Hepatocyte (in vitro differentiated cells): Measurements from ENCODE around the gene SESN1.

Source experiments
- EZH2 ChIP-seq: fragments of 200-600 bp; sonication (generic); IDR thresholded peaks from 2 replicates; pipeline ENCODE4 v1.6.1; 2016; ENCODE audit warnings: antibody characterized with exemption, mild to moderate bottlenecking, borderline replicate concordance
- TF ChIP-seq, protein P1 (sequence below): fragments of 200-600 bp; sonication (generic); IDR thresholded peaks from 2 replicates; pipeline ENCODE4 v1.5.1; 2016; ENCODE audit warnings: antibody characterized with exemption, mild to moderate bottlenecking; ENCODE audit not compliant: poor library complexity

- TF ChIP-seq, protein P1, sequence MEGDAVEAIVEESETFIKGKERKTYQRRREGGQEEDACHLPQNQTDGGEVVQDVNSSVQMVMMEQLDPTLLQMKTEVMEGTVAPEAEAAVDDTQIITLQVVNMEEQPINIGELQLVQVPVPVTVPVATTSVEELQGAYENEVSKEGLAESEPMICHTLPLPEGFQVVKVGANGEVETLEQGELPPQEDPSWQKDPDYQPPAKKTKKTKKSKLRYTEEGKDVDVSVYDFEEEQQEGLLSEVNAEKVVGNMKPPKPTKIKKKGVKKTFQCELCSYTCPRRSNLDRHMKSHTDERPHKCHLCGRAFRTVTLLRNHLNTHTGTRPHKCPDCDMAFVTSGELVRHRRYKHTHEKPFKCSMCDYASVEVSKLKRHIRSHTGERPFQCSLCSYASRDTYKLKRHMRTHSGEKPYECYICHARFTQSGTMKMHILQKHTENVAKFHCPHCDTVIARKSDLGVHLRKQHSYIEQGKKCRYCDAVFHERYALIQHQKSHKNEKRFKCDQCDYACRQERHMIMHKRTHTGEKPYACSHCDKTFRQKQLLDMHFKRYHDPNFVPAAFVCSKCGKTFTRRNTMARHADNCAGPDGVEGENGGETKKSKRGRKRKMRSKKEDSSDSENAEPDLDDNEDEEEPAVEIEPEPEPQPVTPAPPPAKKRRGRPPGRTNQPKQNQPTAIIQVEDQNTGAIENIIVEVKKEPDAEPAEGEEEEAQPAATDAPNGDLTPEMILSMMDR = no peak
- no peak for TF ChIP-seq EZH2
Observed at GRCh38 chr6:109087661-109088264, 6.9 kb downstream of the SESN1 start.
